ENCODE data around the gene TSEN34. TPM values are rescaled to one million over a fixed set of nuclear protein-coding genes. Genes with fewer than 3 reads are reported as not detected.
"Not testable (repeated sequence)": the region's sequence is repeated elsewhere in the genome, so short reads cannot be mapped to it uniquely, and the experiment has no call there.

TSEN34 gene
- total RNA-seq, 1 donor = 80.0 TPM

DNA sequence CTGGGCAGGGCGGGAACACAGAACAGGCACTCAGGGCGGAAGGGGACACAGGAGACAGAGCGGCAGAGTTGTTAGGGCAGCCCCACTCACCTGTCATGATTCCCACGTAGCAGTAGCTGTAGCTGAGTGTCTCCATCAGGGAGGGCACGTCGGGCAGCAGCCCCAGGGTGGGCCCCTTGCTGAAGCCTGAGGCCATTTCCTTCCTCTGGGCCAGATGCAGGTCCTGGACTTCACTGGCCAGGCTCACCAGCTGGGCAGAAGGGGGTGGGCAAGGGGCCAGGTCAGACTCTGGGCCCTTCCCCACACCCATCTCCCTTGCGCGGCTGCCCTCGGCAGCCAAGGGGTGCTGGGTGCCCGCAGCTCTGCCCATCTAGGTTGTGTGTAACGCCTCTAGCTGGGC is 7.7 kb upstream of the TSEN34 start:
- no peak for DNase-seq (ENCODE audit: low read depth in 2 of 3, low spot score in 2 of 3)

GRCh38 chr19:54186351-54186750 is 4.8 kb upstream of the TSEN34 start:
- no peak for DNase-seq (ENCODE audit: low read depth in 2 of 3, low spot score in 2 of 3)

DNA sequence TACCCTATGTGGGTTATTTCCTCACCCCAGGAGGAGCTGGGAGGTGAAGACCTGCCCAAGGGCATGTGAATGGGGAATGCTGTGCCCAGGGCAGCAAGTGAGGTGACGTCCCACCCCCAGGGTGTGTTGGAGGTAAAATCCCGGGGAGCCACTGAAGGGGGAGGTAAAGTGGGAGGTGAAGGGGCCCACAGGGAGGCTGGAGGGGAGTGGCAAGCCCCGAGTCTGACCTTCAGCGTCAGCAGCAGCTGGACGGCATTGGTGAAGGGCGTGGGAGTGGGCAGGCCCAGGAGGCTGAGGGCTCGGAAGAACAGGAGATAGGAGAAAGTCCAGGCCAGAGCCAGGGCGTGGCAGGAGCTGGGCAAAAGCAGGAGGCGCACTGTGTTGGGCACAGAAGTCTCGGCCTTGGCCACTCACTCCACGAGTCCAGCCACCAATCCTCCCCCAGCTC is 4.2 kb upstream of the TSEN34 start:
- no peak for DNase-seq (ENCODE audit: low read depth in 2 of 3, low spot score in 2 of 3)

GRCh38 chr19:54188215-54188871 is 2.8 kb upstream of the TSEN34 start:
- DNase-seq (ENCODE audit: low read depth in 2 of 3, low spot score in 2 of 3) = peak in 2 of 3 donors; percentile 94 to 98

DNA sequence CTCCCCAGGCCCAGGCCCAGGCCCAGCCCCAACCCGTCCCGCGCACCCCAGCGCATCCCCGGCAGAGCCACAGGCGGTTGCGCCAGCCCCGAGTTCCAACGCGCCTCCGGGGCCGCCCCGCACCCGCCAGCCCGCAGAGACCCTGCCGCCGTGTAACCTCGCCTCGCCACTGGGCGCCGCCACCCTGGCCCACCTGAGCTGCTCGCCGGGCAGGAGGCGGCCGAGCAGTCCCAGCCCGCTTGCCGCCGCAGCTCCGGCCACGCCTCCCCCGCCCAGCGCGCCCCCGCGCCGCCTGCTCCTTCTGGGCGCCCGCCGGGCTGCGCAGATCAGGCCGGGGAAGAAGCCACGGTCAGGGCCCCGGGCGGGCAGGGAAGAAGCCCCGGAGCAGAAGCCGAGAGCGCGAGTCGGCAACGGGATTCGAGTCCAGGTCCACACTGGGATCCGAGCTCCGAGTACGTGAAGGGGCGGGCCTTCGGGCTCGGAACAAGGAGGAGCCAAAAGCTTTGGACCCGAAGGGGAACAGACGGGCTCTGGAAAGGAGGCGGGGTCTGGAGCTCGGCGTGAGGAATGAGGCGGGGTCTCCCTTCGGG is 1.9 kb upstream of the TSEN34 start, which contains the start of gene MBOAT7:
Gene MBOAT7, minus strand, starts transcription at position 436 of the 590 bp plus-strand sequence. CDS start 1,072 bp downstream, outside the sequence.
- no peak for DNase-seq (ENCODE audit: low read depth in 2 of 3, low spot score in 2 of 3)

- peak; percentile 99 to 100 (median 100) for DNase-seq (ENCODE audit: low read depth in 2 of 3, low spot score in 2 of 3)
Observed at GRCh38 chr19:54189735-54190502, 1.2 kb upstream of the TSEN34 start.

- peak; percentile 99 to 100 (median 100) for DNase-seq (ENCODE audit: low read depth in 2 of 3, low spot score in 2 of 3)
Observed at GRCh38 chr19:54190503-54191010, 551 bp upstream of the TSEN34 start.

GRCh38 chr19:54191811-54192453 is 824 bp downstream of the TSEN34 start:
- DNase-seq (ENCODE audit: low read depth in 2 of 3, low spot score in 2 of 3) = no peak

GRCh38 chr19:54193011-54193410 is 1.9 kb downstream of the TSEN34 start:
- DNase-seq (ENCODE audit: low read depth in 2 of 3, low spot score in 2 of 3) = no peak

GRCh38 chr19:54194463-54194862 is 3.4 kb downstream of the TSEN34 start:
- not testable (repeated sequence) for DNase-seq (ENCODE audit: low read depth in 2 of 3, low spot score in 2 of 3)

- DNase-seq (ENCODE audit: low read depth in 2 of 3, low spot score in 2 of 3) = no peak
Observed at GRCh38 chr19:54196536-54196935, 5.4 kb downstream of the TSEN34 start.

GRCh38 chr19:54197121-54197520 is 6.0 kb downstream of the TSEN34 start:
- DNase-seq (ENCODE audit: low read depth in 2 of 3, low spot score in 2 of 3) = no peak

GRCh38 chr19:54199401-54199800 is 8.3 kb downstream of the TSEN34 start:
- no peak for DNase-seq (ENCODE audit: low read depth in 2 of 3, low spot score in 2 of 3)

DNA sequence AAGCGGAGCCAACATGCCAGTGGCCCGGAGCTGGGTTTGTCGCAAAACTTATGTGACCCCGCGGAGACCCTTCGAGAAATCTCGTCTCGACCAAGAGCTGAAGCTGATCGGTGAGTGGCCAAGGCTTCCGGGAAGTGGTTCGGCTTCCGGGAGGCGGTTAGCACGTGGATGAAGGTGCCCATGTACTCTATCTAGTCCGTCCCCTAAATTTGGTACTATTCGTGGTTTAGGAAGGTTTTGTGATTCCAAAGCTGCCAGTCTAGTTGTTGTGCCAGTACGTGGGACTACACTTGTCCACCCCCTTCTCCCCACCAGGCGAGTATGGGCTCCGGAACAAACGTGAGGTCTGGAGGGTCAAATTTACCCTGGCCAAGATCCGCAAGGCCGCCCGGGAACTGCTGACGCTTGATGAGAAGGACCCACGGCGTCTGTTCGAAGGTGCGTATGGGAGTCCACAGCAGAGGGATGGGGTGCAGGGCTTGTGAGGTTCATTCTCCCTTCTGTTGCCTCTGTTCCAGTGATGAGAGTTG is 10.1 kb downstream of the TSEN34 start:
- DNase-seq (ENCODE audit: low read depth in 2 of 3, low spot score in 2 of 3) = no peak

- no peak for DNase-seq (ENCODE audit: low read depth in 2 of 3, low spot score in 2 of 3)
Observed at GRCh38 chr19:54201980-54202379, 10.9 kb downstream of the TSEN34 start.

DNA sequence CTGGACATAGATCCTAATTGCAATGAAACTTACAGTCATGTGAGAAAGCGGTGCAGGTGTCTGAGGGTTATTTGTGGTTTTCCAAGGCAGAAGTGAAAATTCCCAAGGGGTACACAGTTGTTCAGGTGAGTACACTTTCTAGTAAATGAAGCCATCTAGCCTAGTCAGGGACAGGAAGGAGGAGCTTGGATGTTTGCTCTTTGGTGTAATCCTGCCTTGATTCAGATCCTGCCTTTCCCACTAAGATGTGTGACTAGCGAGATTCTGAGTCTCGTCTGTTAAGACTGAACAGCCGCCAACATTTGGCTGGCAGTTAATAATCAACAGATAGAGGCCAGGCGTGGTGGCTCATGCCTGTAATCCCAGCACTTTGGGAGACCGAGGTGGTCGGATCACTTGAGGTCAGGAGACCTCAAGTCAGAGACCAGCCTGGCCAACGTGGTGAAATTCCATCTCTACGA is 12.1 kb downstream of the TSEN34 start:
- no peak for DNase-seq (ENCODE audit: low read depth in 2 of 3, low spot score in 2 of 3)

DNA sequence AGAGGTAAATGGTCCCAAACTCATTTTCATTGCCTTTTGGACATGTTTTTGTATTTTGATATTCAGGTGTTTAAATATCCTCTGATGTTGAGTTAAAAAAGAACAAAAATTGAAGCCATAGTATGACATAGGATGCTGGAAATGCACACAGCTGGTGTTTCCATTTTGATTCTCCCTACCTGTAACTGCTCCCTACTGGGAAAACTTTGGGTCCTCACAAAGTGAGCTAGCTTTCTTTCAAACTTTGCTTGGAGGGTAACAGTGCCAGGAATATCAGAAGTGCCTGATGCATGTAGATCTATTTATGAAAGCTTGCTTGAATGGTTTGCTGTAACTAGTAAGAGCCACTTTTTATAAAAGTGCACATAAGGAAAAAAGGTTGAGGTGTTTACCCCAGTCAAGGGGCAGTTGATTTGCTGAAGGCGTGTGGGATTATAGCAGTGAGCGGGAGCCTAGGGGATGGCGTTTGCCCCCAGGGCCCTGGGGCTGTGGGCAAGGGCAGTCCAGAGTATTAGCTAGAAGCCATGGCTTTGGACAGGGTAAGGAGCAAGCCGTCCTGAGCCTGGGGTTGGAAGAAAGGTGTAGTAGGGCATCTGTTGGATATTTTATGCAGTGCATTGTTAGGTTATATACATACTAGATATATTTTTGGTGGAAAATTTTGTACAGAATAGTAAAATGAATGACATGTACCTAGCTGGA is 13.8 kb downstream of the TSEN34 start:
- DNase-seq (ENCODE audit: low read depth in 2 of 3, low spot score in 2 of 3) = no peak

- DNase-seq (ENCODE audit: low read depth in 2 of 3, low spot score in 2 of 3) = no peak
Observed at GRCh38 chr19:54206030-54206830, 15.1 kb downstream of the TSEN34 start.

GRCh38 chr19:54206831-54207177 is 15.7 kb downstream of the TSEN34 start:
- DNase-seq (ENCODE audit: low read depth in 2 of 3, low spot score in 2 of 3) = no peak

Data from hematopoietic multipotent progenitor cell (in vitro differentiated cells).